ENCODE results near the gene TSPAN1. TPM values are rescaled to one million over a fixed set of nuclear protein-coding genes. Genes with fewer than 3 reads are reported as not detected.

Gene TSPAN1
- total and polyA plus RNA-seq, 2 of the 13 experiments (the other 11 are each of a cell fraction or from before 2014, with no cell fraction given), result 1.7 to 2.9 TPM

- ChIA-PET CTCF (ENCODE audit: low intra/inter-chr PET ratio, low total read pairs) (no interaction called here), POLR2A (no interaction called here)
- peaks cover 0 to 10% of the 10 kb centered on the region in 2 experiments; a peak in 2 of 5 replicates for H3K27me3 ChIP-seq (ENCODE audit: control insufficient read depth in 1 of 2, insufficient read depth in 2 of 2, low read length in 2 of 2)
- ATAC-seq (no peak; the same call in 2 of the 3 replicates), FAIRE-seq (no peak), DNase-seq (ENCODE audit: low spot score) (no peak)
- peak overlapping the region; percentile 70; the same call in 1 of the 2 replicates for H3K4me2 ChIP-seq (ENCODE audit: low read depth, low read length)
- no TSS peak for BruUV-seq (replicated peaks)
- H3K36me3 ChIP-seq (replicated peaks in 1 of 2; ENCODE audit: control insufficient read depth in 1 of 2, insufficient read depth in 2 of 2, low read length in 2 of 2), result no peaks in the 10 kb centered on the region
- H4K20me1 ChIP-seq (ENCODE audit: insufficient read depth, low read length), result no peaks in the 10 kb centered on the region
- H3K27ac ChIP-seq (ENCODE audit: extremely low read length, insufficient read depth, low read length), result no peak overlapping the region
- 0% methylated on average over 3 of the region's 4 CpGs for WGBS (ENCODE audit: low lambda C conversion rate)
- no peak overlapping the region for H3K9ac ChIP-seq (ENCODE audit: insufficient read depth, low read depth, low read length)
- H3K4me3 ChIP-seq (replicated peaks in 1 of 3; ENCODE audit: insufficient read depth in 1 of 3, low read depth in 2 of 3, low read length in 3 of 3), result no peak overlapping the region
- intact Hi-C loops (cut with micrococcal nuclease; ENCODE audit: unreplicated experiment) (no loop called here), in situ Hi-C loops (cut with HindIII; ENCODE audit: extremely low pct_ligation_motif_present, low pct_unique_long_range_greater_than_20kb) (no loop called here)
- H3K9me3 ChIP-seq (ENCODE audit: low read length), result no peaks in the 10 kb centered on the region
- H3K79me2 ChIP-seq (ENCODE audit: insufficient read depth, low read length), result no peaks in the 10 kb centered on the region
- no peak overlapping the region for H2AFZ ChIP-seq (ENCODE audit: low read length)
- peaks cover 24% of the 10 kb centered on the region for H3K4me1 ChIP-seq (ENCODE audit: insufficient read depth, low read length)
- TF ChIP-seq CREB1 (IDR thresholded peaks at IDR 0.05), result peak; percentile 22; the same call in 1 of the 2 replicates
- no peak for TF ChIP-seq CREB1 (CRISPR knock-in tag; IDR thresholded peaks at IDR 0.05)
- TF ChIP-seq ARID2 (CRISPR knock-in tag; IDR thresholded peaks at IDR 0.05; ENCODE audit: borderline replicate concordance), result no peak
- TF ChIP-seq ATF7 (IDR thresholded peaks at IDR 0.05), result peak; percentile 86
- no peak for TF ChIP-seq ATF7 (CRISPR knock-in tag; IDR thresholded peaks at IDR 0.05)
- no peak for TF ChIP-seq MTERF4 (CRISPR knock-in tag; IDR thresholded peaks at IDR 0.05)
- peak; percentile 48; the same call in 1 of the 2 replicates for TF ChIP-seq ZNF281 (CRISPR knock-in tag; IDR thresholded peaks at IDR 0.05; ENCODE audit: borderline replicate concordance)
- TF ChIP-seq ZBTB1 (CRISPR knock-in tag; IDR thresholded peaks at IDR 0.05; ENCODE audit: borderline replicate concordance), result no peak
- TF ChIP-seq CTCF (CRISPR knock-in tag; IDR thresholded peaks at IDR 0.05), result peak; percentile 26; the same call in 1 of the 2 replicates
- TF ChIP-seq MEF2D (CRISPR knock-in tag; IDR thresholded peaks at IDR 0.05), result 0 out of 2 replicates have a peak, but pooled peaks have one; percentile 27
- no peak for TF ChIP-seq NR1H2 (CRISPR knock-in tag; IDR thresholded peaks at IDR 0.05; ENCODE audit: borderline replicate concordance, low read depth)
Observed at GRCh38 chr1:46173361-46173856, 1.5 kb upstream of the TSPAN1 start.

Measured in HepG2 (cell line).